Measurements from ENCODE around the gene PIGX.
"Not testable (repeated sequence)": the region's sequence is repeated elsewhere in the genome, so short reads cannot be mapped to it uniquely, and the experiment has no call there.

The PIGX gene

DNA sequence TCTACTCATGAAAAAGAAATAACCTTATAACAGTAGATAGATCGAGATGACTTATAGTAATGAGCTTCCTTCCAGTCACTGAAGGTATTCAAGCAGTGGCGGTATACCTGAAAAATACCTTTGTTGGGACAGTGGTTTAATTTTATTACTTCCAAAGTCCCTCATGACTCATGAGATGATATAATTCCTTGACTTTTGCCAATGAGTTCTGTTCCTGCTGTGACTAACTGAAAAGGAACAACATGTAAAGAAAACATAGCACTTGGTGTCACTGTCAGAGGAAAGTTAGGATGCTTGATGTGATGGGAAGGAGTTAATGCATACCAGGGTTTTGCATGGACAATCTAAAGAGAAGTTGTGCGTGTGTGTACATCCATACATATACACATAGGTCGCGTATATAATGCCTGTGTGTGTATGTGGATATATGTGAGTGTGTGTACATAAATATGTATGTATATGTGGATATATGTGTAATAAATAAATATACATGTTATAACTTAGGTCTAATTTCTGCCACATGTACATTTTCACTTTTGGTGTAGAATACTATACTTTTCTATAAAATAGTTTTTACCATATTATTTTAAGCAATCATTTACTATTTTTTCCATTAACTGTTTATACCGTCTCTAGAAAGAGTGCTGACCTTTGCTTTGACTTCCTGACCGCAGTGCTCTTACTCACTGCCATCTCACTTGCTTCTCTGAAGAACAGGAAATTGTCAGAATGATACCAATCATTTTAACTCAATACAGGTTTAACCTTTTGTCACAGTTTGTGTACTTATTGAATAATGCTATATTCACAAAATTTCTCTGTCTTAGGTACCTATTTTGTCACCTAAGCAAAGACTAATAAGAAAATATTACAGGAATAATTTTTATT, 14.9 kb downstream of the PIGX start:
- Histone ChIP-seq H3K4me1 (no peaks in the 10 kb centered on the region), H3K36me3 (replicated peaks) (peaks cover 10% of the 10 kb centered on the region), H3K27me3 (ENCODE audit: low read depth) (no peaks in the 10 kb centered on the region), H3K4me3 (no peak overlapping the region), H3K9me3 (no peaks in the 10 kb centered on the region)
- in situ Hi-C loops (cut with MboI; ENCODE audit: low sequenced_read_pairs), result no loop called here
- DNase-seq (ENCODE audit: low spot score in 2 of 2), result no peak

DNA sequence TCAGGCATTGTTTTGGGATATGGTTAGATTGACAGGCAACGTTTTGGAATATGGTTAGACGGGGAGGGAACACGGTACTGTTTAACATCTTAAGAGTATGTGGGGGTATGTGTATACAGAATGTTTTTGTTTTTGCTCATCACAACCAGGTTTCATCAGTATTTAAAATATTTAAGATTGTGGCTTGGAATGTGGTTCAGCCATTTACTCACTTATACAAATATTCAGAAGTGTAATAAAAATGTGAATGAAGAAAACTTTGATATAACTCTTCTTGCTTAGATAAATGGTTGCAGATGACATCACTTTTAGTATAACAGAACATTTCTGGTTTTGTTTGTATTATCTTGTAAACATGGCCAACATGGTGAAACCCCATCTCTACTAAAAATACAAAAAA, 23.6 kb downstream of the PIGX start:
- no peak for DNase-seq (ENCODE audit: low spot score in 2 of 2)
- no peaks in the 10 kb centered on the region for H3K27me3 ChIP-seq (ENCODE audit: low read depth)
- in situ Hi-C loops (cut with MboI; ENCODE audit: low sequenced_read_pairs), result no loop called here
- H3K4me1 ChIP-seq, result no peaks in the 10 kb centered on the region
- no peak overlapping the region for H3K4me3 ChIP-seq
- H3K36me3 ChIP-seq (replicated peaks), result peaks cover 9% of the 10 kb centered on the region; the same call in 1 of the 2 replicates
- H3K9me3 ChIP-seq, result no peaks in the 10 kb centered on the region

DNA sequence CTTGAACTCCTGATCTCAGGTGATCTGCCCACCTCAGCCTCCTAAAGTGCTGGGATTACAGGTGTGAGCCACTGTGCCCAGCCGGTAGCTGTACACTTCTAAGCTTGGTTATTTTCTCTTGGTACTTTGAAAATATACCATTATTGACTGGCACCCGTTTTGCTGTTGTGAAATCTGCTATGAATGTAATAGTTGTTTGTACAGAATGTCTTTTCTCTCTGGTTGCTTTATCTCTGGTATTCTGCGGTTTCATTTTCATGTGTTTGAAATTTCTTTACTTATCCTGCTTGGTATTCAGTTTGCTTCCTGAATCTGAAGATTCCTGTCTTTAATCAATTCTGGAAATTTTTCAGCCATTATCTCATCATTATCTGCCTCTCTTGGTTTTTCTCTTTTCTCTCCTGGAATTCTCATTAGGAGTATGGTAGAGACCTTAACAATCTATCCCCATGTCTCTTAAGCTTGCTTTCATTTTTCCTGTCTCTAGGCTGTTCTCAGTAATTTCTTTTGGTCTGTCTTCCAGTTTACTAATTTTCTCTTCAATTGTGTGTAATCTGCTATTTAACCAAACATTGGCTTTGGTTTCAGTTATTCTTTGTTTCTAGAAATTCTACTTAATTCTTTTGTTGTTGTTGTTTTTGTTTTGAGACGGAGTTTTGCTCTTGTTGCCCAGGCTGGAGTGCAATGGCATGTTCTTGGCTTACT, 24.6 kb downstream of the PIGX start:
- H3K4me3 ChIP-seq, result no peak overlapping the region
- peaks cover 9% of the 10 kb centered on the region; the same call in 1 of the 2 replicates for H3K36me3 ChIP-seq (replicated peaks)
- H3K4me1 ChIP-seq, result peaks cover 4% of the 10 kb centered on the region; the same call in 1 of the 2 replicates
- H3K27me3 ChIP-seq (ENCODE audit: low read depth), result no peaks in the 10 kb centered on the region
- no peak for DNase-seq (ENCODE audit: low spot score in 2 of 2)
- H3K9me3 ChIP-seq, result no peaks in the 10 kb centered on the region
- in situ Hi-C loops (cut with MboI; ENCODE audit: low sequenced_read_pairs), result no loop called here

DNA sequence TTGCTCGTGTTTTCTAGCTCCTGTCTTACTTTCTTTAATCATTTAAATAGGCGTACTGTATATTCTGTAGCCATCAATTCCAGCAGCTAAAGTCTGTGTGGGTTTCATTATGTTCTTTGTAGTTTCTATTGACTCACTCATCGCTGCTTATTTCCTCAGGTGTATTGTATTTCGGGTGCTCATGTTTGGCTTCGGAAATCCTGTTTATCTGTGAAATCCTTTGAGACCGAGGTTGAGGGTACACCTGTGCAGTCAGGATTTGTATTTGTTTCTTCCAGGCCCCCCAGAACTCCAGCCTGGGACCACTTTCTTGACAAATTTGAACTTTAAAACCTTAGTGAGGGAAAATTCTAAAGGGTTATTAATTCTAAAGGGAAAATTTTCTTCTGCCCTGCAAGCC, 25.5 kb downstream of the PIGX start:
- peaks cover 4% of the 10 kb centered on the region; the same call in 1 of the 2 replicates for H3K4me1 ChIP-seq
- no peak for DNase-seq (ENCODE audit: low spot score in 2 of 2)
- no peaks in the 10 kb centered on the region for H3K9me3 ChIP-seq
- peaks cover 9% of the 10 kb centered on the region; the same call in 1 of the 2 replicates for H3K36me3 ChIP-seq (replicated peaks)
- in situ Hi-C loops (cut with MboI; ENCODE audit: low sequenced_read_pairs), result no loop called here
- no peak overlapping the region for H3K4me3 ChIP-seq
- H3K27me3 ChIP-seq (ENCODE audit: low read depth), result no peaks in the 10 kb centered on the region

DNA sequence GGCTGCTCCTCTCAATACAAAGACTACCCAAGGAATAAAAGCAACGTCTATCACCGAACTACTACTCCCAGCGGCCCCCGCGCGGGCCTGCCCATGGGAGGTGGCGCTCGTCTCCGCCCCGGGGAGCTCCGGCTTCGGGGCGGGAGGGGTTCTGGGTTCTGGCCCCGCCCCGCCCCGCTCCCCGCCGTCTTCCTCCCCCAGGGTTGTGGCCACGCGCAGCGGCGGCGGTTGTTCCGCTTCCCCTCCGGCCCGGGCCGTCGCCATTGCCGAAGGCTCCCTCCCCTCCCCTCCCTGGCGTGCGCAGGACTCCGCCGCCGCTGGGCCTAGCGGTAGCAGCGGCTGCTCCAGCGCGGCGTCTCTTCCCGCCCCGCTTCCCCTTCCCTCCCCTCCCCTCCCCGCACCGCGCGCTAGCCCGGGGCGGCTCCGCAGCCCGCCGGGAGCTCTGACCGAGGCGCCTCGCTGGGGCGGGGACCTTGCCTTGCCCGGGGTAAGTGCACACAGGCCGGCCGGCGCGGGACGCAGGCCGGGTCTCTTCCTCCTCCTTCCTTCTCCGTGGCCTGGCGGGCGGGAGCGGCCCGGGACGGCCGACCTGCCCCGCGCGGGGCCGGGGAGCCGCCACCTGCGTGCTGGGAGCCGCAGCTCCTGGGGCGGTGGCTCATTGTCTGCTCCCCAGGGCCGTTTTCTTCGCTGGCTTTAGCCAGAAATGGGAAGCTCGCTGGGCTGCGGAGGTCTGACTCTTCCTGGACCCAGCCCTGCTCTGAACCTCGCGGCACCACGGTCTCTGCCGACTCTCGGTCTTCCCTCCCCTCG, 27.7 kb downstream of the PIGX start, which contains the start of gene PAK2:
Gene PAK2, plus strand, starts transcription at position 187 of the 810 bp plus-strand sequence. CDS start 42,790 bp downstream, outside the sequence.
- Histone ChIP-seq H3K27me3 (ENCODE audit: low read depth) (no peaks in the 10 kb centered on the region), H3K9me3 (no peaks in the 10 kb centered on the region), H3K36me3 (replicated peaks) (peaks cover 5% of the 10 kb centered on the region; the same call in 1 of the 2 replicates), H3K4me3 (peak within 1 kb of the TSS; percentile 79), H3K4me1 (peaks cover 14% of the 10 kb centered on the region)
- in situ Hi-C loops (cut with MboI; ENCODE audit: low sequenced_read_pairs), result no loop called here
- peak; percentile 89 to 94 for DNase-seq (ENCODE audit: low spot score in 2 of 2)

DNA sequence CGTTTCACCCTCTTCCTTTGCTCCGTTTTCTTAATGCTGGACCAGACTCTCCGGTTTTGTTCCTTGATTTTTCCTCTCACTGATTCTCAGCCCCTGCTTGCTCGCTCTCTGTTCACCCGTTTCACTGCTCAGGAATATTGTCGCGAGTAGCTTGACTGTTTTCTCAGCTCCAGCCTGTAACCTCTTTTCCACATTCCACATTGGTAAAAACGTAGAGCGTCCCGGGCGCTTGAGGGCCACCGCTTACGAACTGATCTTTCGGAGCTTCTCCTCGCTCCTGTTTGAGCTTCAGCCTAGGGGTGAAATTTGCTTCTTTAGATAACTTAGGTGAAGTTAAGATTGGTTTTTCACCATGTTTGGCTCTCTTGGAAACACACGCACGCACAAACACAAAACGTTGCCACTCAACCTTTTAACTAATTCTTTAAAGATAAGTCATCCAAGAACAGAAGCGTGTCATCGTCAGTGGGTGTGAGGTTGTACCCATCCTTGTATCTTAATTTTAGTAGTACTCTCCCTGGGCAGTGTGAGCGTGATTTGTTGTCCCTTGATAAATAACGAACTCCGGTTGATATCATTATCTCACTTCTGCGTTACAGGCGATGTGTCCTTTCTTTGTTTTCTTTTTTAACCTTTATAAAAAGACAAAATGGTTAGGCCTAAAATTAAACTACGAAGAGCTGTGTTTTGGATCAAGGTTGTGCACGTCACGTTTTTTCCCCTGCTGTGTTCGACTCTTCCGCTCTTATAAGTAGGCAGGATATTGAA, 28.5 kb downstream of the PIGX start:
- DNase-seq (ENCODE audit: low spot score in 2 of 2), result peak in 1 of 2 experiments; percentile 26
- in situ Hi-C loops (cut with MboI; ENCODE audit: low sequenced_read_pairs), result no loop called here
- Histone ChIP-seq H3K27me3 (ENCODE audit: low read depth) (no peaks in the 10 kb centered on the region), H3K4me3 (peak overlapping the region; percentile 79), H3K9me3 (no peaks in the 10 kb centered on the region), H3K36me3 (replicated peaks) (peaks cover under 1% of the 10 kb centered on the region; the same call in 1 of the 2 replicates), H3K4me1 (peaks cover 16% of the 10 kb centered on the region)

DNA sequence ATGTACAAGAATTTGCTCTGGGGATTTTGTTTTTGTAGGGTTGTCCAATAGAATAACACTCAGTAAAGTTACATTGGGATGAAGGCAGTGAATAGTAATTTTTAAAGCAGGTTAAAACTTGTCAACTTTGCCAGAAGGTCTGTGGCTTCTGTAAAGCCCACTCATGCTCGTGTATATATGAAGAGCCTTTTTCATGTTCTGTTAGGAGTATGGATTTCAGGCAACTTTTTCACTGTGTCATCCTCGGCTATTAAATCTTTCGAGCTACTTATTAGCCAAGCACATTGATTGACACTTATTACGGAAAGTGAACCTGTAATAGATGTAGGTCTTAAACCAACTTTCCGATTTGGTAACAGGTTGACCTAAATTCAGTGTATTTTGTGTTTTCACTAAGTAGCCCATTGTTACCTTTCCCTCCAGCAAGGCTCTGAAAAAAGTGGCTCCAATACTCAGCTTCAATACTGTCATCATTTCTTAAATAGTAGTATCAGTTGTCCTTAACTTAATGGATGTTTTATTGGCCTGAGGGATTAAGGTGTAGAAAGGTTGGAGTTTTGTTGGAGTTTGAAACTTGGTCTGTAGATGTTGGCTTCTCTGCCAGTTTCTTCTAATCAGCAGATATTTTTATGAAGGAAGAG, 29.2 kb downstream of the PIGX start:
- peak in 1 of 2 experiments; percentile 3 for DNase-seq (ENCODE audit: low spot score in 2 of 2)
- no peaks in the 10 kb centered on the region for H3K9me3 ChIP-seq
- no peaks in the 10 kb centered on the region for H3K36me3 ChIP-seq (replicated peaks)
- peaks cover 16% of the 10 kb centered on the region for H3K4me1 ChIP-seq
- no peaks in the 10 kb centered on the region for H3K27me3 ChIP-seq (ENCODE audit: low read depth)
- peak overlapping the region; percentile 79 for H3K4me3 ChIP-seq
- in situ Hi-C loops (cut with MboI; ENCODE audit: low sequenced_read_pairs), result no loop called here

DNA sequence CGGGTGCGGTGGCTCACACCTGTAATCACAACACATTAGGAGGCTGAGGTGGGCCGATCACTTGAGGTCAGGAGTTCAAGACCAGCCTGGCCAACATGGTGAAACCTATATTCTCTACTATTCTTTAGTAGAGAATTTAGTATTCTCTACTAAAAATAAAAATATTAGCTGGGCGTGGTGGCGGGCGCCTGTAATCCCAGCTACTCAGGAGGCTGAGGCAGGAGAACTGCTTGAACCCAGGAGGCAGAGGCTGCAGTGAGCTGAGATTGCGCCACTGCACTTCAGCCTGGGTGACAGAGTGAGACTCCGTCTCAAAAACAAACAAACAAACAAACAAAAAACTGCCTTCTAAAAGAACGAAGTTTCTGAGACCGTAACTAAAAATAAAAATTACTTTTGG, 31.4 kb downstream of the PIGX start:
- H3K4me1 ChIP-seq, result peaks cover 16% of the 10 kb centered on the region
- H3K4me3 ChIP-seq; H3K27me3 ChIP-seq (ENCODE audit: low read depth); in situ Hi-C loops (cut with MboI; ENCODE audit: low sequenced_read_pairs); H3K36me3 ChIP-seq (replicated peaks); H3K9me3 ChIP-seq; DNase-seq (ENCODE audit: low spot score in 2 of 2): not testable (repeated sequence)

DNA sequence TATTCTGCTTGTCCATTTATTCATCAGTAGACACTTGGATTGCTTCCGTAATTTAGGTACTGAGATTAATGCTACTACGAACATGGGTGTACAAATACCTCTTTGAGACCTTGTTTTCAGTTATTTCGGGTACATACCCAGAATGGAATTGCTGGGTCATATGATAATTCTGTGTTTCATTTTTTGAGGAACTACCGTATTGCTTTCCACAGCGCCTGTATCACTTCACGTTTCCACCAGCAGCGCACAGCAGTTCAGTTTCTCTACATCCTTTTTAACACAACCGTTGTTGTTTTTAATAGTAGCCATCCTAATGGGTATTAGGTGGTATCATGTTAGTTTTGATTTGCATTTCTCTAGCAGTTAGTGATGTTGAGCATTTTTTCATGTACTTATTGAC, 36.9 kb downstream of the PIGX start:
- in situ Hi-C loops (cut with MboI; ENCODE audit: low sequenced_read_pairs), result no loop called here
- H3K36me3 ChIP-seq (replicated peaks), result peaks cover 20% of the 10 kb centered on the region
- no peak for DNase-seq (ENCODE audit: low spot score in 2 of 2)

DNA sequence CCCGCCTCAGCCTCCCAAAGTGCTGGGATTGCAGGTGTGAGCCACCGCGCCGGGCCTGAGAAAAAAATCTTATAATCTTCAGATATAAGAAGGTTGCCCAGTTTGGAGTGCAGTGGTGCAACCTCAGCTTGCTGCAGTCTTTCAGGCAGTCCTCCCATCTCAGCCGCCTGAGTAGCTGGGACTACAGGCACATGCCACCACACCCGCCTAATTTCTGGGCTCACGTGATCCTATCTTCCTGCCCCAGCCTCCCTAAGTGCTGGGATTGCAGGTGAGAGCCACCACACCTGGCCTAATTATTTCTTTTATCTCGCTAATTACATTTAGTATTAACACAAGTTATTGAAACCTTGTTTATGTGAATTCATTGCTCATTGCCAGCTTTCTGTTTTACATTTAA, 41.0 kb downstream of the PIGX start:
- Histone ChIP-seq H3K9me3 (peaks cover 13% of the 10 kb centered on the region), H3K4me3 (no peak overlapping the region), H3K36me3 (replicated peaks) (peaks cover 35% of the 10 kb centered on the region), H3K27me3 (ENCODE audit: low read depth) (no peaks in the 10 kb centered on the region), H3K4me1 (no peaks in the 10 kb centered on the region)
- in situ Hi-C loops (cut with MboI; ENCODE audit: low sequenced_read_pairs), result no loop called here
- no peak for DNase-seq (ENCODE audit: low spot score in 2 of 2)

More for the DNA sequence above, 36.9 kb downstream of the PIGX start:
- H3K9me3 ChIP-seq, result no peaks in the 10 kb centered on the region
- no peak overlapping the region for H3K4me3 ChIP-seq
- no peaks in the 10 kb centered on the region for H3K27me3 ChIP-seq (ENCODE audit: low read depth)
- peaks cover 9% of the 10 kb centered on the region for H3K4me1 ChIP-seq

DNA sequence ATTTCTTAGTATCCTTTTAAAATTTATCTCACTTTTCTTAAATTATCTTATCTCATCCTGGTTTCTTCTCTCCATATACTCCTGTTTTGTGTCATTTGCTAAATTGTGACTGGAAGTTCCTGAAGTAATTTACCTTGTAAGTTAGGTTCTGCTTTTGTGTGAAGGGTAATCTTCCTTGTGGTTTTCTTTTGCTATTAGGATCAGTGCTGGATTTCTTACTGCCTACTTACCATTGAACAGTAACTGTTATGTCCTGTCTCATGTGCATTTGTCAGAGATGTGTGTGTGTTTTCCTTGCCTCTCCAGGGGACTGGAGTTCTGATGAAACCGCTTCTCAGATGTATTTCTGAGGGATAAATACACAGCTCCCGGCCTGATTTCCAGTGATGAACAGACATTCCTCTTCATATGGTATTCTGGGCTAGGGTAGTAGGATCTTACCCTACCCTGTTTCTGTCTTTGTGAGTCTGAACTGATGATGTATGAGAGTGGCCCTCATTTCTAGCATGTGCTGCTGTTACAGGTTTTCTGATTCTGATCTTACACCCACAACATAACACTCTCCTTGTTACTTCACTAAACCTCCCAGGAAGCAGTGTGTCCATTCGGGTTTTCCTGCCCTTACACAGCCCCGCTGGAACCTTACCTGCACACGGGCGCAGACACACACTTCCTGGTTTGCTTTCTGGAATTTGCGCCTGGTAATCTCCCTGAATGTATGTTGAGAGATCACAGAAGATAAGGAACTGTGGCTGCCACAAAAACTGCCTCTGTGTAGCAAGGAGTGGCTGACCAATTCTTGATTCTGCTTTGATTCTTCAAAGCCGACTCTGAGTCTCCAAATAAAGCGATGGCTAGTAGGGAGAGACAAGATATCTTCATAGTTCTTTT, 42.2 kb downstream of the PIGX start:
- Histone ChIP-seq H3K4me3 (no peak overlapping the region), H3K36me3 (replicated peaks) (peaks cover 25% of the 10 kb centered on the region), H3K27me3 (ENCODE audit: low read depth) (no peaks in the 10 kb centered on the region), H3K4me1 (no peaks in the 10 kb centered on the region), H3K9me3 (peaks cover 13% of the 10 kb centered on the region)
- in situ Hi-C loops (cut with MboI; ENCODE audit: low sequenced_read_pairs), result no loop called here
- DNase-seq (ENCODE audit: low spot score in 2 of 2), result no peak

DNA sequence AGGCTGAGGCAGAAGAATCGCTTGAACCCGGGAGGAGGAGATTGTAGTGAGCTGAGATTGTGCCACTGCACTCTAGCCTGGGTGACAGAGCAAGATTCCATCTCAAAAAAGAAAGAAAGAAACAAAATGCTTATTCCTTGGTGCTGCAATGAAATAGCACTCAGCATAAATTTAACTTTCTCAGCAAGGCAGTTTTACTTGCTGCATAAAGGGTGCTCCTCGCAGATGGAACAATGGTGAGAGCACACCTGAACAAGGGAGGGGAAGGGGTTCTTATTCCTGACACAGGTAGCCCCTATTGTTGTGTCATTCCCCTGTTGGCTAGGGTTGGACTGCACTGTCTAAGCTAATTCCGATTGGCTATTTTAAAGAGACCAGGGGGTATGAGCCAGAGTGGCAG, 44.6 kb downstream of the PIGX start:
- Histone ChIP-seq H3K4me3 (no peak overlapping the region), H3K9me3 (peaks cover 15% of the 10 kb centered on the region), H3K4me1 (no peaks in the 10 kb centered on the region), H3K27me3 (ENCODE audit: low read depth) (no peaks in the 10 kb centered on the region), H3K36me3 (replicated peaks) (peaks cover 21% of the 10 kb centered on the region)
- no peak for DNase-seq (ENCODE audit: low spot score in 2 of 2)
- in situ Hi-C loops (cut with MboI; ENCODE audit: low sequenced_read_pairs), result no loop called here
